Hematopoietic multipotent progenitor cell (in vitro differentiated cells): ENCODE data around the gene PAX1. TPM values are rescaled to one million over a fixed set of nuclear protein-coding genes. Genes with fewer than 3 reads are reported as not detected.
A peak's percentile ranks its signal among the peaks of the same experiment; 100 is the strongest.

Experiments used
- DNase-seq, 3 donors: peaks; one replicate each; pipeline ENCODE4 v3.0.0-alpha.2; 2011 to 2015; ENCODE audit warnings: low read depth in 2 of 3, low spot score in 2 of 3
- total RNA-seq: library from RNA; depleted of rRNA; stranded (reverse); fragments of >200 nt; gene quantifications from one replicate; pipeline ENCODE4 v1.2.3, GENCODE V29; 2012

Gene PAX1
- total RNA-seq, 1 donor, result under 0.01 TPM

DNA sequence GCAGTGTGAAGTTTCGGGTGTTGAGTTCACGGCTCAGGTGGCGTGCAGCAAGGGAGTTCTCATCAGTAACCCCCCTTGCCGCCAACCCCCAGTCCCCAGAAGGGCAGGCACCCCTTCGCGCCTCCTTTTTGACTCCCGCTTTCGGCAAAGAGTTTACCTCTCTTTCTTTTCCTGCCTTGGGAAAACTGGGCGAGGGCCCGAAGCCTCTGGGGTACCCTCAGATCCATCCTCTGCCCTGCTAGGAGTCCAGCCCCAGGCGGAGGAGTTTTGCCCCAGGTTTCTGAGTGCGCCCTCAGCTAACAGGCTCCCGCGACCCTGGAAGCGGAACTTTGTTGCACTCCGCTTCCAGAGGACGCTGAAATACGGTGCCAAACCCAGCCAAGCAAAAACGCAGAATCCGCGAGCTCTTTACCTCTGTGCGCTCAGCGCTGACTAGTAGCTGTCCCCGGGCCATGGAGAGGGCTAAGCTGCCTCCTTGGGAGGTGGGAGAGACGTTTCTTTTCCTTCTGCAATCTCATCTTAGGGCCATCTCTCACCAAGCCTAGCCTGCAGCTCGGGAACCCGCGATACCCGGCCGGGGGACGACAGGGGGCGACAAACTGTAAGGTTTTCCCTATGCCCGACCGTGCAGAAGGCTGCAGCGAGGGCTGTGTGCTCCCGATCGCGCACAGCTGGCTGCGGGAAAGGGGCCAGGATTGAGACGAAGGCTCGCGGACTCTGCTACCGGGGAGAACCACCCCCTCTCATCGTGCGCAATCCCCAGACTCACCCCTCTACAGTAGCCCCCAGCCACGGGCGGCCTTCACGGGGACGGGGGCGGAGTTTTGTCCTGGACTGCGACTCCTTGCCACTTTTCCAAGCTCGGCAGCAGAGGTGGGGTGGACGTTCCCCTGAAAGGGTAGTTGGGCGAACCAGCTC, 2.7 kb upstream of the PAX1 start:
- DNase-seq, result peak in 2 of 3 donors; percentile 51 to 69

DNA sequence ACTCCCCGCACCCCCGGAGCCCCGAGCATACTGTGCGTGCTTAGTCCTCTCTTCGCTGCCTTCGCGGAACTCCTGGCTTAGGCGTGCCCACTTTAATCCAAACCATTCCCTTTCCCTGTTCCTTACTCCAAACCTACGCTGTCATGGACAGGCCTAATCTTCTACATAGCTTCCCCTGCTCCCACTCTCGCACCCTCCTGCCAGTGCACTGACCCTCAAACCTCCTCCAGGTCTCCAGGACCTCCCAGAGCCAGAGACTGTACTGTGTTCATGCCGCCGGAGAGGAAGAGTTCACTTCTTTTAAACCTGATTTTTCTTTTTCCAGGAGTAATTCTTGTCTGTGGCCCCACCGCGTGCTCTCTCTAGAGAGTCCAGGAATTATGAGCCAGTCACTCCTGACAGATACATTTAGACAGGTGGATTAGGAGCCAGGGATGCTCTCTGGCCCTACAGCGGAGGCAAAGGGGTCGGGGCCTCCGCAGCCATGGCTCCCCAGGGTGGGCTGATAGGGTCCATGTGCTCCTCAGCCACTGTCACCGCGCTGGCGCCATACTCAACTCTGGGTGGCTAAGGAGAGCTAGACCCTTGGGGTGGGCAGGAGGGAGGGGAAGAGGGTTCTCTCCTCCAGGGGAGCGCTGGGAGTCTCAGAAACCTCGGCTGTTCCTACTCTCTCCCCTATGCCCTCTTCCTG, 1.6 kb upstream of the PAX1 start:
- DNase-seq, result no peak

DNA sequence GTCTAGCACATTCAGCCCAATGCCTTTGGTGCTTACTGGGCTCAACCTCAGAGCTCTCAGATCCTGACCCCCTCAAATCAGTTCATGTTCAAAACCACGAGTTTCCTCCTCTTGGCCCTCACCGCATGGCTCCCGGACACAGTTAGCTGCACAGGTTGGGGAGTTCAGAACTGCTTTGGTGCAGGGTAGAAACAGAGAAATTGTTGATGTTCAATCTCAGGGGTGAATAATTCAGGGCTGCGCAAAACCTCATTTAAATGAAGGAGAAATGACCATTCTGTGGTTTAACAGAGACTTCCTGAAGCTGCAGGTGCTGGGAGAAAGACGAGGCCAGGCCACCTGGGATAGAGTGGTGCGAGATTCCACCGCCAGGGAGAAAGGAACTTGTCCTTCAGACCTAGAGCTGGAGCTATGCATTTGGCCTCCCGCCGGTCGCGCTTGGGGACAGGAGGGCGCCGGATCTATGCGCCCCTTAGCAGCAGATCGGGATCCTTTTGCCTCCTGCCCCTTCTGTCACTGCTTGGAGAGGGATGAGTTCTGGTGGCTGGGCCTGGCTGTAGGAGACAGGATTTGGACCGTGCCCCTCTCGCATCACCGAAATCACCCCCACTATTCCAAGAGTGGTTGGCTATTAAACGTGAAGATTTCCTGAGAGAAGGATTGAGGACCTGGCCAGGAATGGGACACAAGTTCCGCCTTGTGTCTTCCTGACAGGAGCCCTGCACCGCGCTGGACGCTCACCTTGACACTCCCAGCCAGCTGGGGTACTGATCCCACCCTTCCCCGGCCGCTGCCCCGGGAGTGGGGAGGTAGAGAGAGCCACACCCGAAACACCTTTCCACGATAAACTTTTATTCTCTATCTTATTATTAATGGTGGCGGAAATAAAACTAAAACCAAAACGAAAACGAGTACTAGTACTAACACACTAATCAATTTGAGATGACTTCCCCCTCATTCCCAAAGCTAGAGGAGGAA, 767 bp upstream of the PAX1 start:
- no peak for DNase-seq

GRCh38 chr20:21706261-21707195, 1.1 kb downstream of the PAX1 start:
- DNase-seq, result no peak

DNA sequence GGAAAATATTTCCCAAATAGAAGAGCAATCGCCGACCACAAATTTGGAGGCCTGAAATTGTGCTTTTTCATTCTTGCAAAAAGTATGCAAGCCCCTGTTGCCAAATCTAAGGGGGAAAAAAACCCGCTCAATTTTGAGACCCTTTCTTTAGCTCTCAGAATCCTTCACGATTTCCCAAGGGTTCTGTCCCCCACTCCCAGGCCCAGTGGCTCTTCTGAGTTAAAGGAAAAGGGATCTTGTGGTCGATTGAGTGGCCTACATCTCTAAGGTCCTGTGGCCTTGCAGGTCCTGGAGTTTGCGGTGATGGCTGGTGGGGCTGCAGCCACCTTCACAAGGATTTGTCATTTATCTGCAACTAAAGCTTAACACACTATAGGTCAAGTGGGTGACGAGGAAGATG, 1.8 kb downstream of the PAX1 start:
- no peak for DNase-seq

- DNase-seq, result no peak
Measured at GRCh38 chr20:21707999-21708737, 2.7 kb downstream of the PAX1 start.

GRCh38 chr20:21708738-21709534, 3.5 kb downstream of the PAX1 start:
- DNase-seq, result no peak

GRCh38 chr20:21709535-21709904, 4.1 kb downstream of the PAX1 start:
- DNase-seq, result no peak

DNA sequence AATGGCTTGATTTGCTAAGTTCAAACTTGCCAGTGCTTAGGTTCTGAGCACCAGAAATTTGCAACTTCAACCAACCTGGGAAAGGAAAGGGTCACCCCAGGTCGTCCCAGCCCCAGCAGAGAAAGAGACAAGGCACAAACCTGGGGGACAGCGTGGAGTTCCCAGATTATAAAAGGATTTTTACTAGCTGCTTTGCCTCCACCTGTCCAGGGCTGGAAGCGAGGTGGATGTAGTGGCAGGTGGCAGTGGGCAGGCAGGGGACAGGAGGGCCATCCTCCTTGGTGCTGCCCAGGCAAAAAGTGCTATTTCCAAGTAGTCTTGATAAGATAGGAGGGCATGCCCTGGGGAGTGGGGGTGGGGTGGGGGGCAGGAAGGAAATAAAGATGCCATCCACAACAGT, 4.9 kb downstream of the PAX1 start:
- no peak for DNase-seq

DNA sequence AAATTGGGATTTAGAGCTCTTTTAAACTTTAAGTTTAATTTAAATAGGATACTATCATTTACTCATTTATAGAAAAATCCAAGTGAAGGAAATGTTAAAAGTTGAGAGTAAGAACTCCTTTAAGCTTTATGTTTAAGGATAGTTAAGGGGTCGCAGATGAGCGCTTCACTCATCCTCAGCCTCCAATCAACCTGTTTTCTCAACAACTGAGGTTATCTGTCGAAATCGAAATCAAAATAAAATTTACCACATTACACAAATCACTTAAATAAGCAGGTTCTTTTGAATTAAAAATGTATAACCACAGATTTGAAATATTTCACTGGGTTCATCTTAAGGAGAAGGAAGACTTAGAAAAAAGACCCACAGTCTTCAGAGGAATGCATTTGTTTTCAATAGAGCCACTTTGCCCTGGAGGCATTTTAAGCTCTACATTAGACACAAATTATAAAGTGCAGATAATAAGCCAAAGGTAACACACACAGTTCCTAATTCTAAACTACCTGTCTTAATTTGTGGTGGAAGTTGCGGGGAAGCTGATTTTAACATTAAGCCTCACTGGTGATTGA, 5.5 kb downstream of the PAX1 start:
- DNase-seq, result no peak

DNA sequence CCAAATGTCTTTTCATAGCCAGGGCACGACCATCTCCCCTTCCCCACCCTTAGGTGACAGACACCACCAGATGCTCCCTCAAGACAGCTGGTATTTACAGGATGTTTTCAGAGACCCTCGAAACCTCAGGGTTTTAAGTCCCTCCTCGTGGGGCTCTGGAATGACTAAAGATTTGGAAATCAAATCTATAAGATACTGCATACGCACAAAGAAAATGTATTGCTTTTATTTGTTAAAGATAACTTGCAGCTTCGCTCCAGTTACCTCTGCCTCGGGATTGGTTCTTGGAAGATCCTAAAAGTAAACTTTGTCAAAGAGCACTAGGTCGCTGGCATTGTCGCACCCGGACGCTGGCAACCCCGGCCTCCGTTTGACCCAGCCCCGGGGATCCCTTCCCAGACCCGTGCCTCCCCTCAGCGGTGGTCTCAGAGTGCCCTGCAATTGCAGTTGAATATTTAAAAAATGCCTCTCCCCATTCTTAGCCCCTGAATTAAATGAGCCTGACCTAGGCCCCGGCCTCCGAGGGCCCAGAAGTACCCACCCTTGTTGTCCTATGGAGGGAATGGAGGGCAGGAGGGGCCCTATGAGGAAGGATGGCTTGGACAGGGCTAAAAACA, 7.1 kb downstream of the PAX1 start:
- no peak for DNase-seq

GRCh38 chr20:21713470-21713869, 8.0 kb downstream of the PAX1 start:
- DNase-seq, result no peak

GRCh38 chr20:21713901-21714296, 8.4 kb downstream of the PAX1 start:
- no peak for DNase-seq

- no peak for DNase-seq
Measured at GRCh38 chr20:21714297-21715192, 9.1 kb downstream of the PAX1 start.

- DNase-seq, result no peak
Measured at GRCh38 chr20:21715193-21715881, 9.9 kb downstream of the PAX1 start.
